GM12873 (cell line): ENCODE results near the gene MFRP.

Experiments
- TF ChIP-seq, protein P1 (sequence below): IDR thresholded peaks from 2 replicates; pipeline ENCODE4 v1.5.1; 2012; ENCODE audit warnings: low read depth, mild to moderate bottlenecking, moderate library complexity, low read length, control low read depth; ENCODE audit not compliant: insufficient read depth; ENCODE audit errors: missing control alignments

Gene MFRP

DNA sequence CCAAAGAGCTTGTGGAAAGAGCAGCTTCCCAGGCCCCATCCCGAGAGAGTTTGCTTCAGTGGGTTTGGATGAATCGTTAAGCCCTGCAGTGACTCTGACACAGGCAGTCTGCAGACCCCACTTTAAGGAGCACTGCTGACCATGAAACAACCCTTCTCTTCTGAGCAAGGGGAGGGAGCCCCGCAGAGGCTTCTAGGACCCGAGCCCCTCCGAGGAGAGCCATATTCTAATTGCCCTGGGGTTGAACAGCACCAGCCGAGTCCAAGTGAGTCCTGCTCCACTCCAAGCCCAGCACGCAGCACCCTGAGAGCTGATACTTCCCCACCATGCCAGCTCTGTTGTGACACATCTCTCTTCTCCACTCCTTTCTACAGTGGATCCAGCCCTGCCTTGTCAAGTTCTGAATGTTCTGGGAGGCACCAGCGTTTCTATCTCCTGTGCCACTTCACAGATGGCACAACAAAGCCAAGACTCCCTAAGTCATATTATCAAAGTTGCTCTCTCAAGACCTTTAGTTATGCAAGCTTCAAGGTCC, 24.6 kb upstream of the MFRP start:
- TF ChIP-seq, protein P1, sequence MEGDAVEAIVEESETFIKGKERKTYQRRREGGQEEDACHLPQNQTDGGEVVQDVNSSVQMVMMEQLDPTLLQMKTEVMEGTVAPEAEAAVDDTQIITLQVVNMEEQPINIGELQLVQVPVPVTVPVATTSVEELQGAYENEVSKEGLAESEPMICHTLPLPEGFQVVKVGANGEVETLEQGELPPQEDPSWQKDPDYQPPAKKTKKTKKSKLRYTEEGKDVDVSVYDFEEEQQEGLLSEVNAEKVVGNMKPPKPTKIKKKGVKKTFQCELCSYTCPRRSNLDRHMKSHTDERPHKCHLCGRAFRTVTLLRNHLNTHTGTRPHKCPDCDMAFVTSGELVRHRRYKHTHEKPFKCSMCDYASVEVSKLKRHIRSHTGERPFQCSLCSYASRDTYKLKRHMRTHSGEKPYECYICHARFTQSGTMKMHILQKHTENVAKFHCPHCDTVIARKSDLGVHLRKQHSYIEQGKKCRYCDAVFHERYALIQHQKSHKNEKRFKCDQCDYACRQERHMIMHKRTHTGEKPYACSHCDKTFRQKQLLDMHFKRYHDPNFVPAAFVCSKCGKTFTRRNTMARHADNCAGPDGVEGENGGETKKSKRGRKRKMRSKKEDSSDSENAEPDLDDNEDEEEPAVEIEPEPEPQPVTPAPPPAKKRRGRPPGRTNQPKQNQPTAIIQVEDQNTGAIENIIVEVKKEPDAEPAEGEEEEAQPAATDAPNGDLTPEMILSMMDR: no peak

DNA sequence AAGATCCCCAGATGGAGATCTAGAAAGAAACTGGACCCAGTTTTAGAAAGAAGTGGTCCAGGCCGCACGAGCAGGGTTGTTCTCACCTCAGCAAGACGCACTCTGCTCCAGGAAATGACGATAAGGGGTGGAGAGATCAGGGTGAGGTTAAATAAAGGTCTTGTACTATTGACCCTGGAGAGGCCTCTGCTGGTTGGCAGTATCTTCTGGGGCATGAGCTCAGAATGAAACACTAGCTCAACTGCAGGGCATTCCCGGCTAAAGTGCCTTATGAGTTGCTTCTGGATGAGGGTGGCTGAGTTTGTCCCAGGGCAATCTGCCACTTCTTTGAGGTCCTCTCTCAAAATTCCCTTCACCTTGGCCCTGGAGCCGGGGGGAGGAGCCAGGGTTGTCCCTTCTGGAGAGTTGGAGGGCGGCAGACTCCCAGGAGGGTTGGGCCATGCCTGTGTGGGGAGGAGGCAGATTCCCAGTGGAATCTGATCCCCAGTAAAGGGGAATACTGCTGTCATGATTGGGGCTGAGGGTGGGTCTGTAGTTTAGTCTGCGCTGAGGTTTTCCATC, 24.1 kb upstream of the MFRP start:
- TF ChIP-seq, protein P1: no peak

DNA sequence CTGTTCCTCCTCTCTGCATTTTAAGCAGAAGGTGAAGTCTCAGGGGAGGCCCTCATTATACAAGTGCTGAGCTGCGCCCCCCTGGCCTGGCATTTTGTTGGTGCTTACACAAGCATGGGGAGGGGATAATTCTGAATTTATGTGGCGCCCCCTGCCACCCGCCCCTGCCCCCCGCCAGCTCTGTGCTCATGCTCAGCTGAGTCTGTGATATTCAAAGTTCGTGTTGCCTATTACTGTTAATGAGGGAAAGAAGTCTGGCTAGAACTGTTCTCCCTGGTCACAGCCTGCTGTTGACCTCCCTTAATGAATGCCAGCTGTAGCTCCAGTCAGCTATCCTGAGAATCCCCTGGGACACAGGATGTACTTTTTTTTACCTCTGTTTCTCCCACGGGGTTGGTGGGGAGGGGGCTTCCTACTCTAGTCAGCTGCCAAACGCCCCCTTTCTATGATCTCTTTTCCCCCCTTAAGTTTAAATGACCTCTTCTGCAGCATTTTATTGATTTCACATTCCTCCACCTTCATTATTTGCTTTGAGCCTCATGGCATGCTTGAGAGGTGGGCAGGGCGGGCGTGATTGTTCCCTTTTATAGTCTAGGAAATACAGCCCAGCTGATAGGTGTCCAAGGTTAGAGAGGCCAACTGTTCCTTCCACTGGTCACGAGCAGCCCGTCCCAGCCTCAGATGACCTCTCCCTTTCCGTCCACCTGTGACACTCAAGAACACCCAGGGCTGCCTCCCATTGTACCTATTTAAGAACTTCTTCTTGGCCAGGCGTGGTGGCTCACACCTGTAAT, 22.8 kb upstream of the MFRP start:
- TF ChIP-seq, protein P1: no peak

DNA sequence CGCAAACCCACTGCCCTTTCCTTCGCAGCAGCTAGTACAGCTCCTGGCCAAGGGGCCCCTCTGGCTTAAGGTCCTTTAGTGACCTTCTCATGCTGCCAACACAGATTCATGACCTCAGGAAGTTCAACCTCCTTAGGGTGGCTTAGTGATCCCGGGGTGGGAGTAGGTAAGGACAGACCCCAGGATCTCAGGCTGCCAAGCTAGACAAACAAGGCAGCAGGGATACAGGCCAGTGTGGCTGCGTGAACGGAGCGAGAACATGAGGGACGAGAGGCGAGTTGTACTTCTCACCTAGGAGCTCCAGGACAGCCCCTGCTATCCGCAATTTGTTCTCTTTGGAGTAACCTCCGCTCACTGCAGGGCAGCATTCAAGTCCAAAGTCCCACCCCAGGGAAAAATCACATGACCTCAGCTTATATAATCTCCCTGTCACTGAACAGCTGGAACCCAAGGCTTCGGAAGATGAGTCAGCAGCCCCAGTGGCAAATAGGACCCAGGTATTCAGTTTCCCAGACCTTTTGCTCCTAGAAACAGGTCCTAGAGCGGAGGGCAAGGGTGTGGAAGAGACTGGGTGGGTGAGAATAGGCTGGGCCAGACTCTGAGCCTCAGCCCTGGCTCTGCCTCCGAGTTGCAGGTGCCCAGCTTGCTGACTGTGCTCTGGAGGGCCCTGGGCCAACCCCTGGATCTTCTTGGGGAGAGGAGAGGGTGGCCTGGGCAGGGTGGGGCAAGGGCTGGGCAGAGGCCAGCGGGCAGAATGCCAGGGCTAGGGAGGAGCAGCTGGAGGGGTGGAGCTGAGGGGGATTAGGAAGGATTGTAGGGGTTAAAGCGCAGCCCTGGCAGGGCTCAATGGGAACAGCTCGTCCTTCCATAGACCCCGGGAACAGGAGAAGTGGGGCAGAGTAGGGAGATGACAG, 21.9 kb upstream of the MFRP start:
- TF ChIP-seq, protein P1: no peak

DNA sequence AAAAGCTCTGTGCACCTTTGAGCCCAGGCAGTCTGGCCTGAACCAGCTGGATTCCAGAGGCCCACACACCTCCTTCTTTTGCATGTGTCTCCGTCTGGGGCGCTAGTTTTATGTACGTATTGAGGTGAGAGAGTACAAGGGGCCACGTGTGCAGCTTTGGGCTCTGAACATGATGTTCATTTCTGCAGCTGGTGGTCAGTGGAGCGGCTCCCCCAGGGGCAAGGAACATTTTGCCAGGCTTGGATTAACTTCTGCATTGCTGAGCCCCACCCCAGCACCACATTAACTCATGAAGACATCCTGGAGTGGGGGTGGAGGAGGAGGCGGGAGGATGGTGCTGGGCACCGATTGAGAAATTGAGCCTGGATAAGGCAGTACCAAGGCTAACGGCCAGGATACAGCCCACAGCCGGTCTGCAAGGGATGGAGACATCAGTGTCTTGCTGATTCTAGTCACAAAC, 21.2 kb upstream of the MFRP start:
- TF ChIP-seq, protein P1: no peak

DNA sequence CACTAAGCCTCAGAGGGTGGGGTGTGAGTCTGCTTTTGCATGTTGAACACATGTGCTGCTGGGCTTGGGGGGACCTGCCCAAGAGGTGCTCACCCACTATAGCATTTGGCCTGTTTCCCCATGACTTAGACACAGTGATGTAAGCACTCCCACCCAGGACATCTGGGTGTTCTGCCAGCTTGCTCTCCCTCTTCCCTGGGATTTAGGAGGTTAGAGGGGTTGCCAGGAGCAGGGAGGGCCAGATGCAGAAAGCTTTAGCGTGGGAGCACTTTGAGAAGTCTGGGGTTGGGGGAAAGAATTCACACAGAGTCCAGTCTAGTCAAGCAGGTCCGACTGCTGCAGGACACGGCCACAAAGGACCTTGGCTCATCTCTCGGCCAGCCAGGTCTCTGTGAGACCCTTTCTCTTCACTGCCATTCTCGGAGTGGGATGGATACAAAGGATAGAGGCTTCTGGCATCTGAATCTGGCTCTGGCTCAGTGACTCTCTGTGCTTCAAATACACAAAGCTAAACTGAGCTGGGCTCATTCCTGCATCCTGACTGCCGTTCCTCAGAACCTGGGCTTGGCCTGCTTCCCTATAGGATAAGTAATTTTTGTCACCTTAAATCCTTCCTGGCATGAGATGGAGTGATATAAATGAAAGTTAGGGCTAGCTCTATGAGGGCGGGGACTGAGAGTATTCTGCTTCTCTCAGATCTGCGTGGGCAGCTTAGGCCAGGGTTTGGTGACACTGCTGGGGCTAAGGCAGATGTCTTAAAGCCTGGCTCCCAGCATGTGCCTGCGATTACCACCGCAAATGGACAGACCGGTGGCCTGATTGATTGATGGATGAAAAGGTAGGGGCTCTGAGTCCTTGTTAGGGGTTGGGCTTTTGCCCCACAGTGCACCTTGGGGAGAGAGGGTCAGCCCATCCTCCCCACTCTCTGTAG, 20.4 kb upstream of the MFRP start:
- TF ChIP-seq, protein P1: no peak
